ENCODE data around the gene MPP2.

- TF ChIP-seq CTCF (IDR thresholded peaks at IDR 0.05; ENCODE audit: poor library complexity, severe bottlenecking) (no peak), TAF1 (IDR thresholded peaks at IDR 0.05; ENCODE audit: low read depth) (no peak), POLR2AphosphoS5 (IDR thresholded peaks at IDR 0.05) (no peak), EZH2 (IDR thresholded peaks at IDR 0.05; ENCODE audit: borderline replicate concordance, insufficient read depth, low read length, poor library complexity, severe bottlenecking) (no peak)
Measured at GRCh38 chr17:43898446-43898845, 8.9 kb downstream of the MPP2 start.
